A549 (cell line): ENCODE data around the gene RBSN. TPM values are rescaled to one million over a fixed set of nuclear protein-coding genes. Genes with fewer than 3 reads are reported as not detected.

ENCODE experiments used
- ATAC-seq, 2 experiments: fragments of 200-7000 bp in 1 of 2; fragments of >200 bp in 1 of 2; cut with Nextera tagmentation in 1 of 2; cut with Tn5 transposase in 1 of 2; 3 replicates each; pipeline versions ENCODE4 v1.8.0 to v1.9.1; 2018 to 2020; ENCODE audit warnings: mild to moderate bottlenecking in 1 of 2, moderate library complexity in 1 of 2
- CTCF ChIA-PET: fragments of 300-600 bp; sonication (Branson Sonifier 250); formaldehyde crosslinking; extraction: SDS; loops from one replicate; lab custom pipeline; 2021; ENCODE audit warnings: antibody characterized with exemption, inconsistent platforms; lab: Yijun Ruan, JAX
- POLR2A ChIA-PET: fragments of 350-600 bp; formaldehyde crosslinking; extraction: SDS; loops from one replicate; lab custom pipeline; 2021; ENCODE audit warnings: antibody characterized with exemption, inconsistent platforms; lab: Yijun Ruan, JAX
- DNase-seq, 2 experiments: peaks; one replicate each; pipeline versions ENCODE4 v3.0.0 to v3.0.0-alpha.2; 2011 to 2016; ENCODE audit warnings: low read depth in 1 of 2, low spot score in 1 of 2
- FAIRE-seq: peaks from 2 replicates; lab custom pipeline; 2011; peaks lifted over from hg19 to GRCh38; lab: Jason Lieb, UNC
- H3K27ac ChIP-seq, 2 experiments: fragments of >200 bp; sonication (Bioruptor Twin); formaldehyde crosslinking; 3 replicates each; pipeline ENCODE4 v1.5.1; 2016 to 2017
- H3K4me1 ChIP-seq: fragments of >200 bp; sonication (Bioruptor Twin); formaldehyde crosslinking; 3 replicates; pipeline ENCODE4 v1.6.1; 2016
- H3K4me2 ChIP-seq: fragments of >200 bp; sonication (Bioruptor Twin); formaldehyde crosslinking; 3 replicates; pipeline ENCODE4 v1.6.1; 2016
- H3K4me3 ChIP-seq: fragments of >200 bp; sonication (Bioruptor Twin); formaldehyde crosslinking; 3 replicates; pipeline ENCODE4 v1.5.1; 2016
- H3K9me3 ChIP-seq: fragments of >200 bp; sonication (Bioruptor Twin); formaldehyde crosslinking; 3 replicates; pipeline ENCODE4 v1.6.1; 2016
- CBX2 ChIP-seq: fragments of 200-600 bp; sonication (generic); IDR thresholded peaks from 2 replicates; pipeline ENCODE4 v1.6.1; 2016; ENCODE audit warnings: low read depth, mild to moderate bottlenecking, borderline replicate concordance
- CBX8 ChIP-seq: fragments of 200-600 bp; sonication (generic); IDR thresholded peaks from 2 replicates; pipeline ENCODE4 v1.6.1; 2016
- CEBPB ChIP-seq, 2 experiments: fragments of >200 bp in 1 of 2; sonication (Bioruptor Twin) in 1 of 2; formaldehyde crosslinking in 1 of 2; IDR thresholded peaks; 2 replicates each; pipeline ENCODE4 v1.6.1; 2012 to 2016
- CHD2 ChIP-seq: fragments of 150-350 bp; IDR thresholded peaks from 2 replicates; pipeline ENCODE4 v1.6.1; 2014; ENCODE audit warnings: low read length; ENCODE audit not compliant: partially characterized antibody
- CHD4 ChIP-seq: fragments of 200-600 bp; sonication (generic); IDR thresholded peaks from 2 replicates; pipeline ENCODE4 v1.6.1; 2016; ENCODE audit warnings: antibody characterized with exemption, mild to moderate bottlenecking, borderline replicate concordance
- CTCF ChIP-seq: fragments of >200 bp; sonication (Bioruptor Twin); formaldehyde crosslinking; IDR thresholded peaks from 3 replicates; pipeline ENCODE4 v1.5.1; 2016
- EHF ChIP-seq: fragments of 250-450 bp; sonication (Bioruptor Pico); IDR thresholded peaks from 2 replicates; pipeline ENCODE4 v1.5.0; 2020; ENCODE audit warnings: mild to moderate bottlenecking
- EHMT2 ChIP-seq: fragments of 200-600 bp; sonication (generic); IDR thresholded peaks from 2 replicates; pipeline ENCODE4 v1.6.1; 2016; ENCODE audit warnings: antibody characterized with exemption, low read depth, mild to moderate bottlenecking, moderate library complexity
- ESRRA ChIP-seq: fragments of 150-350 bp; IDR thresholded peaks from 2 replicates; pipeline ENCODE4 v1.6.1; 2014; ENCODE audit warnings: mild to moderate bottlenecking, low read length, borderline replicate concordance
- FOXS1 ChIP-seq: fragments of 250-450 bp; sonication (Bioruptor Pico); IDR thresholded peaks from 2 replicates; pipeline ENCODE4 v1.5.0; 2020; ENCODE audit warnings: mild to moderate bottlenecking, moderate library complexity
- GATA3 ChIP-seq: IDR thresholded peaks from 2 replicates; pipeline ENCODE4 v1.6.1; 2012; ENCODE audit warnings: borderline replicate concordance
- HES2 ChIP-seq: fragments of >200 bp; sonication (Bioruptor Twin); formaldehyde crosslinking; IDR thresholded peaks from 2 replicates; pipeline ENCODE4 v1.6.1; 2016
- HEYL ChIP-seq: fragments of 250-450 bp; sonication (Bioruptor Pico); IDR thresholded peaks from 2 replicates; pipeline ENCODE4 v1.8.0; 2021; ENCODE audit warnings: mild to moderate bottlenecking, moderate library complexity
- HMGXB4 ChIP-seq: fragments of 250-450 bp; sonication (Bioruptor Pico); IDR thresholded peaks from 2 replicates; pipeline ENCODE4 v1.5.0; 2021; ENCODE audit warnings: mild to moderate bottlenecking, moderate library complexity, borderline replicate concordance
- JUN ChIP-seq, 2 experiments: fragments of >200 bp; sonication (Bioruptor Twin); formaldehyde crosslinking; IDR thresholded peaks; 2 replicates in 1 of 2; 3 replicates in 1 of 2; pipeline ENCODE4 v1.6.1; 2016 to 2017
- JUNB ChIP-seq: fragments of >200 bp; sonication (Bioruptor Twin); formaldehyde crosslinking; IDR thresholded peaks from 2 replicates; pipeline ENCODE4 v1.6.1; 2016
- KDM5A ChIP-seq: fragments of 200-600 bp; sonication (generic); IDR thresholded peaks from 2 replicates; pipeline ENCODE4 v1.6.1; 2016; ENCODE audit warnings: antibody characterized with exemption, mild to moderate bottlenecking
- MAX ChIP-seq: IDR thresholded peaks from 2 replicates; pipeline ENCODE4 v1.6.1; 2012
- NPAS2 ChIP-seq: fragments of 250-450 bp; sonication (Bioruptor Pico); IDR thresholded peaks from 2 replicates; pipeline ENCODE4 v1.8.0; 2022; ENCODE audit warnings: mild to moderate bottlenecking, moderate library complexity, borderline replicate concordance
- PHF8 ChIP-seq: fragments of 200-600 bp; sonication (generic); IDR thresholded peaks from 2 replicates; pipeline ENCODE4 v1.6.1; 2016; ENCODE audit warnings: low read depth, mild to moderate bottlenecking, antibody characterized with exemption, moderate library complexity, borderline replicate concordance
- POLR2AphosphoS2 ChIP-seq: conservative IDR thresholded peaks from 2 replicates; pipeline ENCODE4 v1.6.1; 2012; ENCODE audit warnings: low read length, improper control_type of control experiment, inconsistent platforms
- RARB ChIP-seq: fragments of 250-450 bp; sonication (Bioruptor Pico); IDR thresholded peaks from 2 replicates; pipeline ENCODE4 v1.8.0; 2021; ENCODE audit warnings: mild to moderate bottlenecking, moderate library complexity
- RCOR1 ChIP-seq: fragments of 150-350 bp; IDR thresholded peaks from 2 replicates; pipeline ENCODE4 v1.6.1; 2014; ENCODE audit warnings: antibody characterized with exemption, low read length, low read depth
- RFX5 ChIP-seq: fragments of 450-650 bp; IDR thresholded peaks from 2 replicates; pipeline ENCODE4 v1.7.1; 2014; ENCODE audit warnings: antibody characterized with exemption, mild to moderate bottlenecking, moderate library complexity
- RNF2 ChIP-seq: fragments of 200-600 bp; sonication (generic); IDR thresholded peaks from 2 replicates; pipeline ENCODE4 v1.6.1; 2016; ENCODE audit warnings: low read depth, mild to moderate bottlenecking, antibody characterized with exemption, moderate library complexity, borderline replicate concordance
- TP53 ChIP-seq: fragments of 250-450 bp; sonication (Bioruptor Pico); IDR thresholded peaks from 2 replicates; pipeline ENCODE4 v1.5.0; 2021; ENCODE audit warnings: mild to moderate bottlenecking, moderate library complexity
- ZFP36 ChIP-seq: fragments of 450-650 bp; IDR thresholded peaks from 2 replicates; pipeline ENCODE4 v1.6.1; 2014; ENCODE audit warnings: borderline replicate concordance; ENCODE audit not compliant: partially characterized antibody
- ZNF302 ChIP-seq: fragments of 250-450 bp; sonication (Bioruptor Pico); IDR thresholded peaks from 2 replicates; pipeline ENCODE4 v1.9.0; 2021; ENCODE audit warnings: inconsistent platforms, mild to moderate bottlenecking, moderate library complexity
- WGBS: methylation state at CpG from one replicate; pipeline ENCODE4 v1.1.6; 2017; ENCODE audit errors: missing lambda C conversion rate; 5-methylcytosine and 5-hydroxymethylcytosine counted together
- polyA plus RNA-seq, 4 experiments: library from polyadenylated mRNA; depleted of rRNA in 3 of 4; stranded (reverse); fragments of >200 nt; fragmentation: RNase III in 1 of 4; extraction: RNeasy Plus Mini Kit Qiagen cat#74134 plus additional on column Dnase treatment in 1 of 4; gene quantifications; 2 replicates in 3 of 4; 3 replicates in 1 of 4; pipeline ENCODE4 v1.2.3, GENCODE V29; 2011 to 2017

The RBSN gene
- polyA plus RNA-seq, 2 of the 4 experiments (the other 2 are of a cell fraction) = 9.5 to 14.9 TPM

- no peak overlapping the region for H3K27ac ChIP-seq
- no peaks in the 10 kb centered on the region for H3K9me3 ChIP-seq
Observed at GRCh38 chr3:15074500-15074899, 24.4 kb downstream of the RBSN start.

GRCh38 chr3:15071699-15072098, 27.2 kb downstream of the RBSN start:
- Histone ChIP-seq H3K9me3 (no peaks in the 10 kb centered on the region), H3K4me3 (no peak overlapping the region), H3K4me2 (no peak overlapping the region), H3K27ac (no peak overlapping the region), H3K4me1 (no peaks in the 10 kb centered on the region)
- POLR2A ChIA-PET = no interaction called here
- FAIRE-seq = no peak
- CTCF ChIA-PET = interaction anchor here (1.1 to 1.4 kb wide), 3 partner anchors 9 to 46 kb away, joined by 3 read pairs; no protein-coding TSS in a partner anchor
- DNase-seq = no peak
- no peak for ATAC-seq
- TF ChIP-seq NPAS2 = no peak
- TF ChIP-seq TP53 = no peak
- no peak for TF ChIP-seq JUNB
- no peak for TF ChIP-seq FOXS1 (CRISPR knock-in tag)
- no peak for TF ChIP-seq KDM5A
- no peak for TF ChIP-seq RARB (CRISPR knock-in tag)
- TF ChIP-seq HEYL (CRISPR knock-in tag) = no peak
- no peak for TF ChIP-seq ESRRA
- TF ChIP-seq RCOR1 = no peak
- no peak for TF ChIP-seq CBX8
- WGBS = 92% methylated on average over 2 of the region's 2 CpGs

More at GRCh38 chr3:15074500-15074899, 24.4 kb downstream of the RBSN start:
- H3K4me3 ChIP-seq = no peak overlapping the region
- 95% methylated on average over 16 of the region's 19 CpGs for WGBS
- no peak for DNase-seq
- CTCF ChIA-PET = interaction anchor here (0.5 to 2.7 kb wide), 3 partner anchors 10 to 103 kb away, joined by 3 to 8 read pairs (median 3); no protein-coding TSS in a partner anchor
- no peak for TF ChIP-seq EHMT2
- TF ChIP-seq MAX = no peak
- TF ChIP-seq ZNF302 (CRISPR knock-in tag) = no peak
- TF ChIP-seq CHD4 = no peak
- no peak for TF ChIP-seq KDM5A
- no peak for TF ChIP-seq CEBPB (IDR thresholded peaks at IDR 0.05)
- no peak for TF ChIP-seq RCOR1
- TF ChIP-seq PHF8 = no peak
- ATAC-seq = no peak
- H3K4me2 ChIP-seq = no peak overlapping the region
- no peaks in the 10 kb centered on the region for H3K4me1 ChIP-seq
- FAIRE-seq = no peak
- POLR2A ChIA-PET = no interaction called here

- Histone ChIP-seq H3K4me3 (no peak overlapping the region), H3K4me2 (no peak overlapping the region), H3K4me1 (no peaks in the 10 kb centered on the region; the same call in 2 of the 3 replicates), H3K27ac (no peak overlapping the region), H3K9me3 (no peaks in the 10 kb centered on the region)
- CTCF ChIA-PET = interaction anchor here (0.8 to 3.0 kb wide), 5 partner anchors 8 to 143 kb away, joined by 3 to 10 read pairs (median 4); partner anchors contain the start of gene RBSN
- ATAC-seq = no peak
- no peak for DNase-seq
- WGBS = 91% methylated on average over 1 of the region's 1 CpG
- POLR2A ChIA-PET = interaction anchor here (1.5 kb wide), 1 partner anchor 30 kb away, joined by 3 read pairs; the partner anchor contains the start of gene RBSN
- no peak for FAIRE-seq
- TF ChIP-seq ZFP36 (no peak), GATA3 (no peak), EHMT2 (no peak), EHF (CRISPR knock-in tag) (no peak), RFX5 (no peak), ZNF302 (CRISPR knock-in tag) (no peak), CTCF (no peak), HMGXB4 (no peak), NPAS2 (no peak), RNF2 (no peak), CHD2 (no peak), JUN (IDR thresholded peaks at IDR 0.05) (no peak), HES2 (no peak), POLR2AphosphoS2 (no peak), CBX2 (no peak)
Observed at GRCh38 chr3:15069441-15069840, 29.5 kb downstream of the RBSN start.
